Islet precursor cell (in vitro differentiated cells): Measurements from ENCODE around the gene SUV39H2.
"Not testable (repeated sequence)": the region's sequence is repeated elsewhere in the genome, so short reads cannot be mapped to it uniquely, and the experiment has no call there.

Experiments
- DNase-seq: peaks from one replicate; pipeline ENCODE4 v3.0.0-alpha.2; 2018

Gene SUV39H2

DNA sequence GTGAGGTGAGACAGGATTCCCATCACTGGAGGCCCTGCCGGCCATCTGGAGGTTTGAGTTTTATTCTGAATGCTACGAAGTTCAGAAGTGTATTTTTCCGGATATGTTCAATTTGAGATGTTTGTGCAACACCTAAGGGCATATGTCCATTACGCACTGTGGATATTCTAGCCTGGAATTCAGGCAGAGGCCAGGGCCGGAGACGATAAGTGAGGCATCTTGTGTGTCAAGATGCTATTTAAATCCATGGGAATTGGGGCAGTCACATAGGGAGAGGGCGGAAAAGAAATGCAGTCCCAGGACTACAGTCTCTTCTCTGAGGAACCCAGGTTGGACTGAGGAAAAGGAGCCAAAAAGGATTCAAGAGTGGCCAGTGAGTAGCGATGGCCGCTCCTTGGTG is 1.9 kb upstream of the SUV39H2 start:
- no peak for DNase-seq

DNA sequence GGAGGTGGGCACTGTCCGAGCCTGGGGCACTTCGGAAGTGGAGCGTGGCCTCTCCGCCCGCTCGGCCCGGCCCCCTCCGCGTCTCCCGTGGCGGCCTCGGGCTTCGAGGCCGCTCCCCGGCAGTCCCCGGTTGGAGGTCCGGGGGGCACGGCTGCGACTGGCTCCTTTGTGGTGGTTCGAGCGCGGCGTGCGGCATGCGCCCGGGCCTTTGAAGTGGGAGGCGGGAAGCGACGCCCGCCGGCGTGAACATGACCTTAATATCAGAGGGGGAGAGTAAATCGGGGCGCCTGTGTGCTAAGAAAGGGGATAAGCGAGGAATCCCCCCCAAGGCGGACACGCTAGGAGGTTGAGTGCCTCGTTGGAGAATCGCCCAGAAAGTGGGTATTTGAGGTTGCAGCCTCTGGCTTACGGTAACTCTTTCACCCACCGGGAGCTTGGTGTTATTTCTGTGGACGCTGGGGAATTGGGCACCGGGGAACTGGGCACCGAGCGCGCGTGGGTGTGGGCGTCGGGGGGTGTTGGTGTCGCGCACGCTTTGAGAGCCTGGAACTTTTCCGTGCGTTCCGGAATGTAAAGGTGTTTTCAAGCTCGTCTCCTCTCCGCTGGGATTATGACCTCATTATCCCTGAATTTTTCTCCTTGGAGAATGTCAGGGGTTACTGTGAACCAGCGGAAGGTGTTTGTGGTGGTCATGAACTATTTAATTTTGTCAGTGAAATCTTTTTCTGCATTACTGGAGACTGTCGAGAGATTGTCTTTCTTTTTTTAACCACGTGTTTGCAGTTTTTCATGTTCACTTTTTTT is 660 bp downstream of the SUV39H2 start:
- peak; percentile 60 for DNase-seq

DNA sequence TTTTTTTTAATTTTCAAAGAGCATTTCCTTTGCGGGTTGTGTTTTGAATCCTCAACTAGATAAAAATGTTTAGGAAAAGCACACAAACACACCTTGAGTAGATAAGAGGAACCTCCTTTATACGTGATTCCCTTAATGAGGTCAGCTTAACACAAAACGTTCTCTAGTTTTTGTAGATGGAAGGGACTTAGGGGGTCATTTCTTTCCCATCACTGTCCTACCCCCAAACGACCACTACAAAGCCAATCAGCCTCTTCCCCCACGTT is 1.2 kb downstream of the SUV39H2 start:
- DNase-seq: no peak

DNA sequence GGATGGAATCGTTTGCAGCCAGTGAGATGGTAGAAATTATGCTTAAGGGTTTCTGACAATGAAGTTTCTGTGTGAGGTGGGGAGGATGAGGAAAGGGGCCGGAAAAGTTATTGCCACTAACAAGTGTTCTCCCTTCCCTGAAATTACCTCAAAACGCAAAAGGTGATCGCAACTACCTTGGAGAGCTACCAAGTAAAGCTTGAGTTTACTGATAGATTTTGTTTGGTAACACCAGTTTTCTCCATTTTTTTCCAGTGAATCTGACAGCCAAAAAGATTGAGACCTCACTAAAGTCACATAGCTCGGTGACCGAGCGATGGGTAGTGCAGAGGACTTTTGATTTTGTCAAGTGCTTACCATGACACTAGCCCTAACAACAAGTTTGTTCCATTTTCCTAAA is 1.6 kb downstream of the SUV39H2 start:
- DNase-seq: no peak

- no peak for DNase-seq
Measured at GRCh38 chr10:14884082-14884481, 5.4 kb downstream of the SUV39H2 start.

DNA sequence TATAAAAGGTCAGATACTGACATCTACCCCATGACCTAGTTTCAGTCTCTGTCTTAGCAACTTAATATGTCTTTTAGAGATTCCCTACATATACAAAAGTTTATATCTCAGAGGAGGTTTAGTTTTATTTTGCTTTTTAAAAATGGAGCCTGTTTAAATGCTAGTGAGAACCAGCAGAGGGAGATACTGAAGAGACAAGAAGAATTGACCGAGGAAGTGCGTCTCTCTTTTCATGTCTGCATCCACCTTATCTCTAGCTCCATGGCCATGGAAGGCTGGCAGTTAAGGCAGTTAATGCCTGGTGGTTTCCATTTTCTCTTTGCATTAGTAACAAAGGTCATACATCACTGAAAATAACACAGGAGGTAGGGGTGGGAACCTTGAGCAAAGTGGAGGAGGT is 10.7 kb downstream of the SUV39H2 start:
- DNase-seq: no peak

- no peak for DNase-seq
Measured at GRCh38 chr10:14891151-14891550, 12.5 kb downstream of the SUV39H2 start.

GRCh38 chr10:14904316-14904732 is 25.7 kb downstream of the SUV39H2 start:
- DNase-seq: no peak

DNA sequence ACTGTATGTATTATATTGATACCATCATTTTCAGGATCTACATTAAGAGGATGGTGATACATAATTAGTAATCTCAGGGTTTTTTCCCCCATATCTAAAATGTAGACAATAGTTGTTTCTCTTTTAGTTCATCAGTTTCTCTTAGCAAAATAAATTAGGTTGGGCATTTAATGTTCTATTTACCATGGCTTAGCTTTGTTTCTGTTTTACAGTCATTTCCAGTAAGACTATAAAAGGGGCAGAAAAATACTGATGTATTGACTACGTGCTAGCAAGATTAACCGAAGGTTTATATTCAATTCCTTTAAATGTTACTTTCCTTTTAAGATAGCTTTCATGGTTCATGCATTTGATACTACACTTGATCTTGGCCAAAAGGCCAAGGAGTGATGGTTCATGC is 26.2 kb downstream of the SUV39H2 start:
- DNase-seq: no peak

DNA sequence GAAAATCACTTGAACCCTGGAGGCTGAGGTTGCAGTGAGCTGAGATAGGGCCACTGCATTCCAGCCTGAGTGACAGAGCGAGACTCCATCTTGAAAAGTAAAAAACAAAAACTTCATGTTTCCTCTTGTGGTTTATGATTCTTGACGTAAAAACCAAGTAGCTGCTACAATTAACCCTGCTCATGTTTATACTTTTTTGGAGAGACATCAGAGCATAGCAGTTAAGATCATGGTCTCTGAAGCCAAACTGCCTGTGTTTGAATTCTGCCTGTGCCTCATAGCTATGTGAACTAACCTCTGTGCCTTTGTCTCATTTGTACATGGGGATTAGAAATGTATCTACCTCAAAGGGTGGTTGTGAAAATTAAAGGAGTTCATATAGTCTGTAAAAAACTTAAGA is 27.2 kb downstream of the SUV39H2 start:
- DNase-seq: no peak

GRCh38 chr10:14906765-14907164 is 28.1 kb downstream of the SUV39H2 start:
- DNase-seq: no peak

- not testable (repeated sequence) for DNase-seq
Measured at GRCh38 chr10:14907591-14907990, 28.9 kb downstream of the SUV39H2 start.

- DNase-seq: no peak
Measured at GRCh38 chr10:14909101-14909500, 30.4 kb downstream of the SUV39H2 start.

- no peak for DNase-seq
Measured at GRCh38 chr10:14910953-14911352, 32.3 kb downstream of the SUV39H2 start.

GRCh38 chr10:14911801-14912200 is 33.1 kb downstream of the SUV39H2 start:
- DNase-seq: no peak

- no peak for DNase-seq
Measured at GRCh38 chr10:14916600-14916999, 37.9 kb downstream of the SUV39H2 start.

- DNase-seq: no peak
Measured at GRCh38 chr10:14917827-14918226, 39.2 kb downstream of the SUV39H2 start.

DNA sequence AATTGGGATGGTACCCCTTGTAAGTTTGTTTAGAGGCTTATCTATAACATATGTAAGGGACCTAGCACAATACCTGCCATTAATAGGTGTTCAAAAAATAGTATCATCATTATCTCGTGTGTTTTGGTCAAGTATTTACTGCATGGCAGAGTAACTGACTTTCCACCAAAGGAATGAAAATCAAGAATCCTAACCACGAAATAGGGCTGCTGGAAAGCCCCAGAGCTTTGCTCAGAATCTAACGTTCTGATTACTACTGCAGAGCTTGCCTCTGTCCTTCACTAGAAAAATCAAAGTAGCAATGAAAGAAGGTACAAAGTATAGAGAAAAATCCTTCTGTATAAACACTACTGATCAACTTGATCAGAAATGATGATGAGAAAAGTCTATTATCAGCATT is 40.3 kb downstream of the SUV39H2 start:
- no peak for DNase-seq

GRCh38 chr10:14924013-14924412 is 45.3 kb downstream of the SUV39H2 start:
- no peak for DNase-seq

GRCh38 chr10:14925268-14925667 is 46.6 kb downstream of the SUV39H2 start:
- no peak for DNase-seq

GRCh38 chr10:14926061-14926470 is 47.4 kb downstream of the SUV39H2 start:
- no peak for DNase-seq

GRCh38 chr10:14926722-14927416 is 48.2 kb downstream of the SUV39H2 start:
- no peak for DNase-seq

GRCh38 chr10:14930610-14931009 is 51.9 kb downstream of the SUV39H2 start:
- DNase-seq: no peak

GRCh38 chr10:14936584-14936983 is 57.9 kb downstream of the SUV39H2 start:
- no peak for DNase-seq

DNA sequence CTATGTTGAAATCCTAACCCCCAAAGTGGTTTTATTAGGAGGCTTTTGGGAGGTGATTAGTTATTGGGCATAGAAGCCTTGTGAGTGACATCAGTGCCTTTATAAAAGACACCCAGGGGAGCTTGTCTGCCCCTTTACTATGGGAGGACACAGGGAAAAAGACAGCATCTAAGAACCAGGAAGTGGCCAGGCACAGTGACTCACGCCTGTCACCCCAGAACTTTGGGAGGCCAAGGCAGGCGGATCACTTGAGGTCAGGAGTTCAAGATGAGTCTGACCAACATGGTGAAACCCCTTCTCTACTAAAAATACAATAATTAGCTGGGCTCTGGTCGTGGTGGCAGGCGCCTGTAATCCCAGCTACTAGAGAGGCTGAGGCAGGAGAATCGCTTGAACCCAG is 60.3 kb downstream of the SUV39H2 start:
- DNase-seq: not testable (repeated sequence)
